HepG2 (cell line): Measurements from ENCODE around the gene RINL. TPM values are rescaled to one million over a fixed set of nuclear protein-coding genes. Genes with fewer than 3 reads are reported as not detected.
A peak's percentile ranks its signal among the peaks of the same experiment; 100 is the strongest.

Source experiments
- BCL3 ChIP-seq: sonication (generic); formaldehyde crosslinking; IDR thresholded peaks from 2 replicates; pipeline ENCODE4 v1.5.1; 2020; ENCODE audit warnings: mild to moderate bottlenecking, missing genetic modification reagents, moderate library complexity
- GZF1 ChIP-seq: sonication (generic); formaldehyde crosslinking; IDR thresholded peaks from 2 replicates; pipeline ENCODE4 v1.5.1; 2020; ENCODE audit warnings: mild to moderate bottlenecking, missing genetic modification reagents
- MEF2D ChIP-seq: sonication (generic); formaldehyde crosslinking; IDR thresholded peaks from 2 replicates; pipeline ENCODE4 v1.5.1; 2020; ENCODE audit warnings: mild to moderate bottlenecking, missing genetic modification reagents
- NCOA2 ChIP-seq: sonication (generic); formaldehyde crosslinking; IDR thresholded peaks from 2 replicates; pipeline ENCODE4 v1.8.0; 2022; ENCODE audit warnings: inconsistent platforms
- SP140L ChIP-seq: sonication (generic); formaldehyde crosslinking; IDR thresholded peaks from 2 replicates; pipeline ENCODE4 v1.4.0; 2020; ENCODE audit warnings: missing genetic modification reagents, borderline replicate concordance
- ZC3H4 ChIP-seq: sonication (generic); formaldehyde crosslinking; IDR thresholded peaks from 2 replicates; pipeline ENCODE4 v1.4.0; 2020; ENCODE audit warnings: missing genetic modification reagents, borderline replicate concordance
- ZFY ChIP-seq: sonication (generic); formaldehyde crosslinking; IDR thresholded peaks from 2 replicates; pipeline ENCODE4 v1.4.0; 2020; ENCODE audit warnings: missing genetic modification reagents
- ZNF205 ChIP-seq: IDR thresholded peaks from 2 replicates; pipeline ENCODE4 v1.6.1; 2018; ENCODE audit warnings: missing biosample characterization, missing genetic modification reagents
- ZNF432 ChIP-seq: sonication (generic); formaldehyde crosslinking; IDR thresholded peaks from 2 replicates; pipeline ENCODE4 v1.5.0; 2020; ENCODE audit warnings: missing genetic modification reagents, mild to moderate bottlenecking, borderline replicate concordance
- ZNF597 ChIP-seq: sonication (generic); formaldehyde crosslinking; IDR thresholded peaks from 2 replicates; pipeline ENCODE4 v1.5.0; 2020; ENCODE audit warnings: missing genetic modification reagents
- polyA plus RNA-seq, 8 experiments: library from polyadenylated mRNA; depleted of rRNA in 3 of 8; stranded (reverse) in 7 of 8; unstranded in 1 of 8; fragments of >200 nt; fragmentation: Illumina TruSeq in 4 of 8; extraction: Trizol in 4 of 8; gene quantifications; 2 replicates each; pipeline versions ENCODE4 v1.2.1 to v1.2.3, GENCODE V29; 2011 to 2016; ENCODE audit warnings: low read depth in 4 of 8, missing spikeins in 1 of 8, mixed read lengths in 1 of 8; ENCODE audit not compliant: insufficient read depth in 1 of 8
- total RNA-seq, 5 experiments: library from RNA; depleted of rRNA; stranded (reverse); fragments of >200 nt; fragmentation: Illumina TruSeq; extraction: Trizol; gene quantifications; 2 replicates each; pipeline ENCODE4 v1.2.3, GENCODE V29; 2016; ENCODE audit warnings: low read depth in 1 of 5
- TF ChIP-seq, protein P1 (sequence below): sonication (generic); formaldehyde crosslinking; IDR thresholded peaks from 2 replicates; pipeline ENCODE4 v1.4.0; 2020; ENCODE audit warnings: missing genetic modification reagents
- TF ChIP-seq, protein P2 (sequence below): sonication (generic); formaldehyde crosslinking; IDR thresholded peaks from 2 replicates; pipeline ENCODE4 v1.5.0; 2020; ENCODE audit warnings: mild to moderate bottlenecking, missing genetic modification reagents
- TF ChIP-seq, protein P3 (sequence below): sonication (generic); formaldehyde crosslinking; IDR thresholded peaks from 2 replicates; pipeline ENCODE4 v1.5.1; 2020; ENCODE audit warnings: mild to moderate bottlenecking, missing genetic modification reagents
- TF ChIP-seq, protein P4 (sequence below): sonication (generic); formaldehyde crosslinking; IDR thresholded peaks from 2 replicates; pipeline ENCODE4 v1.5.0; 2020; ENCODE audit warnings: mild to moderate bottlenecking, missing genetic modification reagents

Gene RINL
- total and polyA plus RNA-seq, 2 of the 13 experiments (the other 11 are each of a cell fraction or from before 2014, with no cell fraction given): 11.4 to 18.0 TPM

GRCh38 chr19:38899447-38900201, 21.5 kb upstream of the RINL start, which contains the start of the genes NFKBIB and SIRT2 (continued):
- TF ChIP-seq ZC3H4 (CRISPR knock-in tag) (no peak), ZNF205 (CRISPR knock-in tag) (peak; percentile 77), NCOA2 (CRISPR knock-in tag) (no peak; the same call in 1 of the 2 replicates), ZNF597 (no peak), SP140L (CRISPR knock-in tag) (no peak), ZFY (CRISPR knock-in tag) (peak; percentile 86), ZNF432 (CRISPR knock-in tag) (no peak), MEF2D (CRISPR knock-in tag) (peak; percentile 38; the same call in 1 of the 2 replicates), BCL3 (CRISPR knock-in tag) (no peak), GZF1 (CRISPR knock-in tag) (no peak)
- TF ChIP-seq, protein P1, sequence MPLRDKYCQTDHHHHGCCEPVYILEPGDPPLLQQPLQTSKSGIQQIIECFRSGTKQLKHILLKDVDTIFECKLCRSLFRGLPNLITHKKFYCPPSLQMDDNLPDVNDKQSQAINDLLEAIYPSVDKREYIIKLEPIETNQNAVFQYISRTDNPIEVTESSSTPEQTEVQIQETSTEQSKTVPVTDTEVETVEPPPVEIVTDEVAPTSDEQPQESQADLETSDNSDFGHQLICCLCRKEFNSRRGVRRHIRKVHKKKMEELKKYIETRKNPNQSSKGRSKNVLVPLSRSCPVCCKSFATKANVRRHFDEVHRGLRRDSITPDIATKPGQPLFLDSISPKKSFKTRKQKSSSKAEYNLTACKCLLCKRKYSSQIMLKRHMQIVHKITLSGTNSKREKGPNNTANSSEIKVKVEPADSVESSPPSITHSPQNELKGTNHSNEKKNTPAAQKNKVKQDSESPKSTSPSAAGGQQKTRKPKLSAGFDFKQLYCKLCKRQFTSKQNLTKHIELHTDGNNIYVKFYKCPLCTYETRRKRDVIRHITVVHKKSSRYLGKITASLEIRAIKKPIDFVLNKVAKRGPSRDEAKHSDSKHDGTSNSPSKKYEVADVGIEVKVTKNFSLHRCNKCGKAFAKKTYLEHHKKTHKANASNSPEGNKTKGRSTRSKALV (CRISPR knock-in tag): no peak
- TF ChIP-seq, protein P2, sequence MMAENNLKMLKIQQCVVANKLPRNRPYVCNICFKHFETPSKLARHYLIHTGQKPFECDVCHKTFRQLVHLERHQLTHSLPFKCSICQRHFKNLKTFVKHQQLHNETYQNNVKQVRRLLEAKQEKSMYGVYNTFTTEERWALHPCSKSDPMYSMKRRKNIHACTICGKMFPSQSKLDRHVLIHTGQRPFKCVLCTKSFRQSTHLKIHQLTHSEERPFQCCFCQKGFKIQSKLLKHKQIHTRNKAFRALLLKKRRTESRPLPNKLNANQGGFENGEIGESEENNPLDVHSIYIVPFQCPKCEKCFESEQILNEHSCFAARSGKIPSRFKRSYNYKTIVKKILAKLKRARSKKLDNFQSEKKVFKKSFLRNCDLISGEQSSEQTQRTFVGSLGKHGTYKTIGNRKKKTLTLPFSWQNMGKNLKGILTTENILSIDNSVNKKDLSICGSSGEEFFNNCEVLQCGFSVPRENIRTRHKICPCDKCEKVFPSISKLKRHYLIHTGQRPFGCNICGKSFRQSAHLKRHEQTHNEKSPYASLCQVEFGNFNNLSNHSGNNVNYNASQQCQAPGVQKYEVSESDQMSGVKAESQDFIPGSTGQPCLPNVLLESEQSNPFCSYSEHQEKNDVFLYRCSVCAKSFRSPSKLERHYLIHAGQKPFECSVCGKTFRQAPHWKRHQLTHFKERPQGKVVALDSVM: no peak
- TF ChIP-seq, protein P3, sequence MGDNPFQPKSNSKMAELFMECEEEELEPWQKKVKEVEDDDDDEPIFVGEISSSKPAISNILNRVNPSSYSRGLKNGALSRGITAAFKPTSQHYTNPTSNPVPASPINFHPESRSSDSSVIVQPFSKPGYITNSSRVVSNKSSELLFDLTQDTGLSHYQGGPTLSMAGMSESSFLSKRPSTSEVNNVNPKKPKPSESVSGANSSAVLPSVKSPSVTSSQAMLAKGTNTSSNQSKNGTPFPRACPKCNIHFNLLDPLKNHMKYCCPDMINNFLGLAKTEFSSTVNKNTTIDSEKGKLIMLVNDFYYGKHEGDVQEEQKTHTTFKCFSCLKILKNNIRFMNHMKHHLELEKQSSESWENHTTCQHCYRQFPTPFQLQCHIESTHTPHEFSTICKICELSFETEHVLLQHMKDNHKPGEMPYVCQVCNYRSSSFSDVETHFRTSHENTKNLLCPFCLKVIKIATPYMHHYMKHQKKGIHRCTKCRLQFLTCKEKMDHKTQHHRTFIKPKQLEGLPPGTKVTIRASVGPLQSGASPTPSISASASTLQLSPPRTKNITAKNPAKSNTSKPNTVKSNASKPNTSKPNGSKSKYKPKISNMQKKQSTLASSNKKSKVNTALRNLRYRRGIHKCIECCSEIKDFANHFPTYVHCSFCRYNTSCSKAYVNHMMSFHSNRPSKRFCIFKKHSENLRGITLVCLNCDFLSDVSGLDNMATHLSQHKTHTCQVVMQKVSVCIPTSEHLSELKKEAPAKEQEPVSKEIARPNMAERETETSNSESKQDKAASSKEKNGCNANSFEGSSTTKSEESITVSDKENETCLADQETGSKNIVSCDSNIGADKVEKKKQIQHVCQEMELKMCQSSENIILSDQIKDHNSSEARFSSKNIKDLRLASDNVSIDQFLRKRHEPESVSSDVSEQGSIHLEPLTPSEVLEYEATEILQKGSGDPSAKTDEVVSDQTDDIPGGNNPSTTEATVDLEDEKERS (CRISPR knock-in tag): no peak
- TF ChIP-seq, protein P4, sequence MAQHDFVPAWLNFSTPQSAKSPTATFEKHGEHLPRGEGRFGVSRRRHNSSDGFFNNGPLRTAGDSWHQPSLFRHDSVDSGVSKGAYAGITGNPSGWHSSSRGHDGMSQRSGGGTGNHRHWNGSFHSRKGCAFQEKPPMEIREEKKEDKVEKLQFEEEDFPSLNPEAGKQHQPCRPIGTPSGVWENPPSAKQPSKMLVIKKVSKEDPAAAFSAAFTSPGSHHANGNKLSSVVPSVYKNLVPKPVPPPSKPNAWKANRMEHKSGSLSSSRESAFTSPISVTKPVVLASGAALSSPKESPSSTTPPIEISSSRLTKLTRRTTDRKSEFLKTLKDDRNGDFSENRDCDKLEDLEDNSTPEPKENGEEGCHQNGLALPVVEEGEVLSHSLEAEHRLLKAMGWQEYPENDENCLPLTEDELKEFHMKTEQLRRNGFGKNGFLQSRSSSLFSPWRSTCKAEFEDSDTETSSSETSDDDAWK (CRISPR knock-in tag): no peak
